HG03280 (cell line): ENCODE results near the gene CRACR2B.

ENCODE experiments used
- ATAC-seq: cut with Tn5 transposase; IDR thresholded peaks from one replicate; pipeline ENCODE4 v1.9.1; 2021; ENCODE audit warnings: mild to moderate bottlenecking, moderate library complexity; ENCODE audit not compliant: unreplicated experiment

CRACR2B gene

GRCh38 chr11:810040-810567 lies 17.6 kb upstream of the CRACR2B start:
- ATAC-seq = no peak

DNA sequence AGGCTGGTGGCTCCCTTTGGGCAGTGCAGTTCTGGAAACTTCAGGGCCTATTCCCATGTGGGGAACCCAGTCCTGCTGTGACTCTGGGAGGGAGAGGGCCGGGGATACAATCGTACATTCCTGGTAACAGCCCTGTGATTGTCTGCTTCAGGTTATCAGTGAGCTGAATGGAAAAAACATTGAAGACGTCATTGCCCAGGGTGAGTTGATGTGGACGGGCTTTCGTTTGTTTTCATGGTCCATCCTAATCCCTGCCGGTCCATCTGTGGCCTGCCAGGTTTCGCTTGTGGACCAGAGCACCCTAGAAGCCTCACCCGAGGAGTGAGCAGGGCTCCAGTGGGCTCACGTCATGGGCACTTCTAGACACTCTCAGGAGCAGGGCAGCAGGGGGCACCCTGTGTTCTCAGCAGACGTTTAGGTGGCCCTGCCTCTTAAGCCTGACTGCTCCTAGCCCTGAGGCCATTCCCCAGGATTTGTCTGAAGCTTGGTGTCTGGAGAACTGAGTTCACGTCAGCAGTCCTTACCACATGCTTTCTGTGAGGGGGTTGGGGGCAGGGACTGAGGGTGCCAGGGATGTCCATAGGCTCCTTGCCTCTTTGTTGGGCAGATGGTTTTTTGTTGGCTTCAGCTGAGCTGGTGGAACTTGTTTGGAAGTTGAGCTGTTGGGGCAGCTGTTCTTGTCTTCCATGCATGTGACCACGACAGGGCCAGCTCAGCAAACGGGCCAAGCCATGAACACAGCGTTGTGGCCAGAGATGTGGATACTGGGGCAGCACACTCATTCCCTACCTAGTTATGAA lies 16.1 kb upstream of the CRACR2B start:
- ATAC-seq = no peak

DNA sequence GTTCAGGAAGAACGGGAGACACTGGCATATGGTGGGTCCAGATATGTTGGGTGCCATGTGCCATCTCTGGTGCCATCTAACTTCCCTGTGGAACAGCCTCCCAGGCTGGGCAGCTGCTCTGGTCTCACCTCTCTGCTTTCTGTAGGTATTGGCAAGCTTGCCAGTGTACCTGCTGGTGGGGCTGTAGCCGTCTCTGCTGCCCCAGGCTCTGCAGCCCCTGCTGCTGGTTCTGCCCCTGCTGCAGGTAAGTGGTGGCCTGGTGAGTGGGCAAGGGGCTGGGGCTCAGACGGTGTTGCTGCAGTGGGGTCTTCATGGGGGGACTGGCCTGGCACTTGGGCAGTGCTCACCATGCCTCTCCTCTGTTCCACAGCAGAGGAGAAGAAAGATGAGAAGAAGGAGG lies 15.3 kb upstream of the CRACR2B start:
- no peak for ATAC-seq

DNA sequence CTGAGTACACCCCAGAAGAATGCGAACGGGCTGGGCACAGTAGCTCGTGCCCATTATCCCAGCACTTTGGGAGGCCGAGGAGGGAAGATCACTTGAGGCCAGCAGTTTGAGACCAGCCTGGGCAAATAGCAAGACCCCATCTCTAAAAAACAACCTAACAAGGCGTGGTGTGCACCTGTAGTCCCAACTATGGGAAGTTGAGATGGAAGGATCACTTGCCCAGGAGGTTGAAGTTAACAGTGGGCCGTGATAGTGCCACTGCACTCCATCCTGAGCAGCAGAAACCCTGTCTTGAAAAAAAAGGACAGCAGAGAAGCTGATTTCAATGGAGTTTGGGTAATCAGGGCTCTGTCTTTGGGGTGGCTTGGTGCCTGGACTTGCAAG lies 14.7 kb upstream of the CRACR2B start:
- ATAC-seq = no peak

GRCh38 chr11:813456-814096 lies 14.1 kb upstream of the CRACR2B start:
- ATAC-seq = no peak

- no peak for ATAC-seq
These were observed 11.9 kb upstream of the CRACR2B start for GRCh38 chr11:815675-816432.

- ATAC-seq = no peak
These were observed 11.3 kb upstream of the CRACR2B start for GRCh38 chr11:816433-816779.

DNA sequence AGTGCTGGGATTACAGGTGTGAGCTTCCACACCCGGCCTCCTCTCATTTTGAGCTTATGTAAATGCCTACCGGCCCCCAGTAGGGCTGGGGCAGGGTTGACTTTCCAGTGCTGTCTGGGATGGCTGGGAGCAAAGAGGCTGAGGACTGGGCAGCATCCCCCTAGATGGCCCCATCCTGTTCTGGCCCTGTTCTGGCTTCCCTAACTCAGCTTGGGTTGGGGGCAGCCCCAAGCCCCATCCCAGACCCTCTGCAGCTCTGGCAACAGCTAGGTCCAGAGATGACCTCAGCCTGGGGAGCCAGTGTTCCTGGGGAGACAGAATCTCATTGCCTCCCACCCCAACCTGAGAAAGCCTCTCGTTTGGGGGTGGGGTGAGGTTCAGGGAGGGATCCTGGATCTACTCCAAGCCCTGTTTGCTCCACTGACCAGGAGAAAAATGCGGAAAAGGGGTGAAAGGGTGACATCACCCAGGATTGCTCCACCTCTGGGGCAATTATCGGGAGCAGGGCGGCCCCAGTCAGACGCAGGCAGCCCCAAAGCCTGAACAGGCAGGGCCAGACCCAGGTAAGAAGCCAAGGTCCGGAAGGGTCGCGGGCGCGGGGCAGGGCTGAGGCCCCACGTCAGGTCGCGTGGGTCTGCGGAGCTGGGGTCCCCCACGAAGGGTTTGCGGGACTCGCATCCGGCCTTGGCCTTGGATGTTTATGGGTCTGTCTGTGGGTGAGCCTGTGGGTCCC lies 9.2 kb upstream of the CRACR2B start, which contains the start of gene PNPLA2:
Gene PNPLA2 (plus strand): TSS at position 519 of the 733 bp plus-strand sequence. CDS start 805 bp downstream, outside the sequence.
- no peak for ATAC-seq

GRCh38 chr11:819129-819931 lies 8.4 kb upstream of the CRACR2B start:
- ATAC-seq = peak; percentile 71

DNA sequence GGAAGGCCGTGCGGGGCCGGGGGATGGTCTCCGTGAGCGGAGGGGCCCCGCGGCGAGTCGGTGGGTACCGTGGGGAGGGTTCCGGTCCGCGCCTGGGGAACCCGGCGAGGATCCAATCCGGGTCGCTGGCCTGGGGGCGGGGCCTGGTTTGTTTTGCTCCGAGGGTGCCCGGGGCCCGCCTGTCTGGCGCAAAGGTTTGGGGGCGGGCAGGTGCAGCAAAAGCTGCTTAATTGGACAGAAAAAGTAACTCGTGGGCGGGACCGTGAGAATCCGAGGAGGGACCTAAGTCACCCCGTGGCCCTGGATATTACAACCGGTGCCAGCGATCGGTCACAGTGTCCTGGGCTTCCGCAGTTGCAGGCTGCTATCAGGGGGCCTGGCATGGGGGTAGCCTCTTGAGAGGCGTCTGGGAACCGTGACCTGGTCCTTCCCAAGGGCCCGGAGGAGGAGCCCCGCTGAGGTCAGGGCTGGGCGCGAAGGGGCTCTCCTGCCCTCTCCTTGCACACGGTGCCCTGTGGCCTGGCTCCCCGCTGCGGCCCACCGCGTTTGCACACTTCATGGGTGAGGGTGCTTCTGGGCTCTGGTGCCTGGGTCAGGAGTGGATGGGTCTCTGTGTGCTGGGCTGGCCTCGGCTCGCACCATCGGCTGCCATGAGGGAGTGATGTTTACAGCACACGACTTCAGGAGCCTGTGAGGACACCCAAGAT lies 7.6 kb upstream of the CRACR2B start:
- peak; percentile 68 for ATAC-seq

DNA sequence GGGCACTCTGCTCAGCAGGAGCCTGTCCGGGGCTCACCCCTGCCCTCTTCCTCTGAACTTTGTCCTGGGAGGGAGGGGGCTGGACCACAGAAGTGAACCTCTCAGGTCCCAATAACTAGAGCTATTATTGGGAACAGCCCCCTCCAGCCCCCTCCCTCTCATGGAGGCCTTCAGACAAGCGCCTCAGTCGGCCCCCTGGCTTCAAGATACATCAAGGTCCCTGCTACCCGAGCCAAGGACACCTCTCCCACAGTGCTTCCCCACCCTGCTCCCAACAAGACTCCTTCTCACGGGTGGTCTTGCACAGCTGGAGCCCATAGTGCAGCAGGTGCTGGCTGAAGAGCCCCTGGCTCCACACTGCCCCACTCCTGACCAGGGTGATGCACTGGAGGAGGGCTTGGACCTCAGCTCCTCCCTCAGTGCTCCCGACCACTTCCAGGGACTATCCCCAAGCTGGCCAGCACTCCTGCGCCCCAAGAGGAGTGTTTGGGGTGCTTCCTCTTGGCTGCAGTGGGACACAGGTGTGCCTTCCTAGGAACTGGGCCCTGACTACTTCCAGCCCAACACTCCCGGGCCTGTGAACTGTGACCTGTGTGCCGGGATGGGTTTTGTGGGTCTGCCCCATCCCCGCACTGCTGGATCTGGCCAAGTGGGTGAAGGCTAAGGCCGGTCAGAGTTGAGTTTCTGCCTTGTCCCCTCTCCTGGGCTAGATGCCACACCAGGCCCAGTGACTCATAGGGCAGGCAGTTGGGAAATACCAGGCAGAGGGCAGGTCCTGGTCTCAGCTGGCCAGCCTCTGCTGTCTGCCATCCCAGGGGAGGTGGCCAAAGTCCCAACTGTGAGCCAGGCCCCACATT lies 6.8 kb upstream of the CRACR2B start:
- no peak for ATAC-seq

DNA sequence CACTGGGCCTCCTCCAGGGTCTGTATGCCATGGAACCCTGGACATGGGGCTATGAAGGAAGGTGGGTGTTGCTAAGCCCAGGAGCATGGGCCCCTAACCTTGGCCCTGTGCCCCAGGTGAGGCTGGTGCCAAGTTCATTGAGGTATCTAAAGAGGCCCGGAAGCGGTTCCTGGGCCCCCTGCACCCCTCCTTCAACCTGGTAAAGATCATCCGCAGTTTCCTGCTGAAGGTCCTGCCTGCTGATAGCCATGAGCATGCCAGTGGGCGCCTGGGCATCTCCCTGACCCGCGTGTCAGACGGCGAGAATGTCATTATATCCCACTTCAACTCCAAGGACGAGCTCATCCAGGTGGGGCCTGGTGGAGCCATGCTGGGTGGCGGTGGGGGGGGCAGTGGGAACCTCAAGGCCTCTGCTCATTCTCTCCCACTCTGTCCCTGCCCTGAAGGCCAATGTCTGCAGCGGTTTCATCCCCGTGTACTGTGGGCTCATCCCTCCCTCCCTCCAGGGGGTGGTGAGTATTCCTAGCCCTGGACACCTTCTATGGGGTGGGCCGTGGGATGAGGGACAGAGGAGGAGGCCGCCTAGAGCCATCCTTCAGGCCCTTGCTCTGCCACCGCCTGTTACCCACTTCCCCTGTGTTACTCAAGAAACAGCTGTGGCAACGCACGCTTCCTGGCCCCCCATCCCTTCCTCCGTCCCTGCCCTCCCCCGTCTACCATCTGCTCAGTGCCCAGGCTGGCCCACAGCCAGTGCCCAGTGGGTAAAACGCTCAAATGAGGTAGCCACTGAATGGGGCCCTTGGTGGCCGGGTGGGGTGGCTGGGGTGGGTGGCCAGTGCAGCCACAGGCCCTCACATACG lies 6.0 kb upstream of the CRACR2B start:
- no peak for ATAC-seq

DNA sequence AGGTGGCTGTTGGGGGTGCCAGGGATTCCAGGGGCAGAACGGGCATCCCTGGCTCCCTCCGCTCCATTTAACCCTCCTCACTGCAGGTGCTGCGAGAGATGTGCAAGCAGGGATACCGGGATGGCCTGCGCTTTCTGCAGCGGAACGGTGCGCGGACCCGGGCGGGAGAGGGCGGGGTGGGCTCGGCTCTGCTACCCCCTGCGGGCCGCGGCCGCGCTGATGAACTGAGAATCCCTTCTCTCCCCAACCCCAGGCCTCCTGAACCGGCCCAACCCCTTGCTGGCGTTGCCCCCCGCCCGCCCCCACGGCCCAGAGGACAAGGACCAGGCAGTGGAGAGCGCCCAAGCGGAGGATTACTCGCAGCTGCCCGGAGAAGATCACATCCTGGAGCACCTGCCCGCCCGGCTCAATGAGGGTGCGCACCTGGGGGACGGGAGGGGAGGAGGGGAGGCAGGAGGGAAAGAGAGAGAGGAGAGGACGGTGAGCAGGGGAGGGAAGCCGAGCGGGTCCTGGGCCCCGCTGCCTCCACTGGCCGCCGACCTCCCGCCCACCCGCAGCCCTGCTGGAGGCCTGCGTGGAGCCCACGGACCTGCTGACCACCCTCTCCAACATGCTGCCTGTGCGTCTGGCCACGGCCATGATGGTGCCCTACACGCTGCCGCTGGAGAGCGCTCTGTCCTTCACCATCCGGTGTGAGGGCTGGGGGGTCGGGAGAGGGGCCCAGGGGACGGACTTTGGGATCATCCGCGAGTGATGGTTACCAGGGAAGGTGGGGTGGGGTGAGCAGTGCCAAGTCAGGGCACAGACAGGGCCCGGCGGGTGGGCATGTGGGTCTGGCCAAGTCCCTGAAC lies 4.1 kb upstream of the CRACR2B start:
- ATAC-seq = no peak

- ATAC-seq = no peak
These were observed 3.3 kb upstream of the CRACR2B start for GRCh38 chr11:824292-824880.

DNA sequence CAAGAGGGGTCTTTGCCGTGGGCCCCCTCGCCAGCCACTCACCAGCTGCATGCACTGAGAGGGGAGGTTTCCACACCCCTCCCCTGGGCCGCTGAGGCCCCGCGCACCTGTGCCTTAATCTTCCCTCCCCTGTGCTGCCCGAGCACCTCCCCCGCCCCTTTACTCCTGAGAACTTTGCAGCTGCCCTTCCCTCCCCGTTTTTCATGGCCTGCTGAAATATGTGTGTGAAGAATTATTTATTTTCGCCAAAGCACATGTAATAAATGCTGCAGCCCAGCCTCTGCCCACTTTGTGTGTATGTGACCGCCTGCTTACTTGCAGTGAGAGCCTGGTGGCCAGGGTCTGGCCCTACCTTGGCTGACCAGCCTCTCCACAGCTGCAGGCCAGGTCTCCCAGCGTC lies 2.8 kb upstream of the CRACR2B start:
- ATAC-seq = no peak
